Endothelial cell (in vitro differentiated cells): Measurements from ENCODE around the gene AK8. TPM values are rescaled to one million over a fixed set of nuclear protein-coding genes. Genes with fewer than 3 reads are reported as not detected.

Experiments used
- DNase-seq: peaks from one replicate; pipeline ENCODE4 v3.0.0; 2021; ENCODE audit warnings: low spot score
- H3K27ac Mint-ChIP-seq: one replicate; pipeline ENCODE4 v1.8.0; 2021; ENCODE audit warnings: mixed read lengths, inconsistent platforms; ENCODE audit not compliant: unreplicated experiment
- H3K27me3 Mint-ChIP-seq: one replicate; pipeline ENCODE4 v1.8.0; 2021; ENCODE audit warnings: mild to moderate bottlenecking, moderate library complexity, mixed read lengths, inconsistent platforms; ENCODE audit not compliant: unreplicated experiment
- H3K36me3 Mint-ChIP-seq: one replicate; pipeline ENCODE4 v1.8.0; 2021; ENCODE audit warnings: mild to moderate bottlenecking, low read depth, mixed read lengths, inconsistent platforms; ENCODE audit not compliant: unreplicated experiment
- H3K4me1 Mint-ChIP-seq: one replicate; pipeline ENCODE4 v1.8.0; 2021; ENCODE audit warnings: mild to moderate bottlenecking, mixed read lengths, inconsistent platforms; ENCODE audit not compliant: unreplicated experiment
- H3K4me3 Mint-ChIP-seq: one replicate; pipeline ENCODE4 v1.8.0; 2021; ENCODE audit warnings: mild to moderate bottlenecking, mixed read lengths, inconsistent platforms; ENCODE audit not compliant: unreplicated experiment
- H3K9me3 Mint-ChIP-seq: one replicate; pipeline ENCODE4 v1.8.0; 2021; ENCODE audit warnings: mixed read lengths, inconsistent platforms; ENCODE audit not compliant: unreplicated experiment
- total RNA-seq: library from RNA; stranded (reverse); fragmentation: NEBNext Ultra II Directional; extraction: Animal tissue kit (Norgen Biotek cat#: 25700); gene quantifications from one replicate; pipeline ENCODE4 v1.2.1, GENCODE V29; 2021; ENCODE audit not compliant: unreplicated experiment
- TF ChIP-seq, protein P1 (sequence below): fragments of 200-600 bp; sonication (generic); IDR thresholded peaks from one replicate; pipeline ENCODE4 v1.5.0; 2021; ENCODE audit warnings: antibody characterized with exemption; ENCODE audit not compliant: unreplicated experiment

AK8 gene
- total RNA-seq, 1 donor from 2014 or later, result 2.0 TPM

DNA sequence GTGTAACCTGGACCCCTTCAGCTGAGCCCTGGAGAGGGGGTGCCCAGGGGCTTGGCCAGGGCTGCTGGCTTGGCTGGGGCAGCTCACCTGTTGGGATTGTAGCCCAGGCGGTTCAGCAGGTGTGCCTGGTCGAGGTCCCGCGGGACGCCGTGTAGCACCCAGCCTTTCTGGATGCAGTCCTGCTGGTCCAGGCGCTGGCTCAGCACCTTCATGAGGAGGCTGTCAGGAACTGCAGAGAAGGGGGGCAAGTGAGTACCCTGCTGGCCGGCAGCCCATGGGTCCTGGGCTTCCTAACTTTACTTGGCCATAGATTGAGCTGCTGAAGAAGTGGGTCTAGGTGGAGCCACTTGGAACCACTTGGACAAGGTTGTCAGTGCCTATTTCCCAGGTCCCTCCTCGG is 85.5 kb downstream of the AK8 start:
- TF ChIP-seq, protein P1, sequence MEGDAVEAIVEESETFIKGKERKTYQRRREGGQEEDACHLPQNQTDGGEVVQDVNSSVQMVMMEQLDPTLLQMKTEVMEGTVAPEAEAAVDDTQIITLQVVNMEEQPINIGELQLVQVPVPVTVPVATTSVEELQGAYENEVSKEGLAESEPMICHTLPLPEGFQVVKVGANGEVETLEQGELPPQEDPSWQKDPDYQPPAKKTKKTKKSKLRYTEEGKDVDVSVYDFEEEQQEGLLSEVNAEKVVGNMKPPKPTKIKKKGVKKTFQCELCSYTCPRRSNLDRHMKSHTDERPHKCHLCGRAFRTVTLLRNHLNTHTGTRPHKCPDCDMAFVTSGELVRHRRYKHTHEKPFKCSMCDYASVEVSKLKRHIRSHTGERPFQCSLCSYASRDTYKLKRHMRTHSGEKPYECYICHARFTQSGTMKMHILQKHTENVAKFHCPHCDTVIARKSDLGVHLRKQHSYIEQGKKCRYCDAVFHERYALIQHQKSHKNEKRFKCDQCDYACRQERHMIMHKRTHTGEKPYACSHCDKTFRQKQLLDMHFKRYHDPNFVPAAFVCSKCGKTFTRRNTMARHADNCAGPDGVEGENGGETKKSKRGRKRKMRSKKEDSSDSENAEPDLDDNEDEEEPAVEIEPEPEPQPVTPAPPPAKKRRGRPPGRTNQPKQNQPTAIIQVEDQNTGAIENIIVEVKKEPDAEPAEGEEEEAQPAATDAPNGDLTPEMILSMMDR, result no peak
- Mint-ChIP-seq H3K36me3 (no peaks in the 10 kb centered on the region), H3K9me3 (peaks cover 3% of the 10 kb centered on the region), H3K27me3 (peaks cover 5% of the 10 kb centered on the region), H3K4me1 (peaks cover 16% of the 10 kb centered on the region), H3K27ac (no peak overlapping the region), H3K4me3 (no peak overlapping the region)
- DNase-seq, result no peak

DNA sequence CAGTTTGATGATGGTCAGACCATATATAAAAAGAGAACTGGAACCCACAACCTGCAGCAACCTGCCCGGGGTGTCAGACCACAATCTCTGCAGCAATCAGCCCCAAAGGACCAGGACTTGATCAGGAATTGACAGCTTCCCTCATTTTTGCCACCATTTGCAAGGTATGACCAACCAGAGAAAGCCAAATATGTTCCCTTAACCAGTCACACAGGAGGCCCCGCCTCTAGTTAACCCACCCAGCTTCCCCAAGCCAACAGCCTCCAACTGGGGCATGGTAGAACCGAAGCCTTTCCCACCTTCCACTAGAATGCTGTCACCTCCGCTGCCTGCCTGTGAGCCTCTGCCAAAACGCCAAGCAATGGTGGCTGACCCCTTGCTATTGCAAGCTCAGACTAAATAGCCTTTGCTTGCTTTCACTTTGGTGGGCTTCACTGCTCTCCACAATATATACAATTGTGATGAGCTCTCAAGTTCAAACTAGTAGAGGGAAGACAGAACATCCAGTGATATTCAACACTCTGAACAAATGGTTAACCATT is 86.3 kb downstream of the AK8 start:
- TF ChIP-seq, protein P1, result no peak
- Mint-ChIP-seq H3K4me1 (peaks cover 10% of the 10 kb centered on the region), H3K27me3 (peaks cover 2% of the 10 kb centered on the region), H3K36me3 (no peaks in the 10 kb centered on the region), H3K9me3 (peaks cover 3% of the 10 kb centered on the region), H3K27ac (no peak overlapping the region), H3K4me3 (no peak overlapping the region)
- DNase-seq, result no peak

DNA sequence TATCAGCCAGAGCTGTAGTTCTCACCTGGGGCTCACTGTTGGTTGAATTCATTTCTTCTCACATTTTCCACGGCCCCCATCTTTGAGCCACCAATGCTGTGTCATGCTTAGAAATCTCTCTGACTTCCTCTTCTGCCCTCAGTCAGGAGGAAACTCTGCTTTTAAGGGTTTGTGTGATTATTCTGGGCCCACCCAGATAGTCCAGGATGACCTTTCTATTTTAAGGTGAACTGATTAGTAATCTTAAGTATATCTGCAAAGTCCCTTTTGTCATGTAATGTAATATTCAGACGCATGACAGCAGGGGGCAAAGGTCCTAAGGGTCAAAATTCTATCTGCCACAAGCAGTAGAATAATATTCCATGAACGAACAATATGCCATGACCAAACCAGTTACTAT is 88.4 kb downstream of the AK8 start:
- Mint-ChIP-seq H3K27me3 (peaks cover 2% of the 10 kb centered on the region), H3K4me1 (peaks cover 4% of the 10 kb centered on the region), H3K27ac (no peak overlapping the region), H3K9me3 (peaks cover 3% of the 10 kb centered on the region), H3K36me3 (no peaks in the 10 kb centered on the region), H3K4me3 (no peak overlapping the region)
- TF ChIP-seq, protein P1, result no peak
- no peak for DNase-seq

DNA sequence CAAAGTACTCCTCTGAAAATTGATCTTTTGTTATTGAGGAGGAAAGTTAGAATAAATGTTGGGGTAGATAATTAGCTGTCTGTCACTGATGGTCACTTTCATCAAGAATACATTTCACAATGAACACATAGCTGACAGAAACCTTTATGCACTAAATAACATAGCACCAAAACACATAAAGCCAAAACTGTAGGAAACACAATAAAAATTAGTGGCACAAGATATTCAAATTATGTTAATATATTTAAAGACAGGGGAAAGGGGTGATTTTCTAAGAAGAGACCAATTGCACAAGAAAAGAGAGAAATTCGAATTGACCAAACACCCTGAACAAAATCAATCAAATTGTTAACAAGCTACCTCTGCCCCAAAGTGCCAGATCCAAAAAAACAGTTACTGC is 89.7 kb downstream of the AK8 start:
- H3K36me3 Mint-ChIP-seq, result no peaks in the 10 kb centered on the region
- no peak overlapping the region for H3K4me3 Mint-ChIP-seq
- TF ChIP-seq, protein P1, result no peak
- H3K27me3 Mint-ChIP-seq, result peaks cover 2% of the 10 kb centered on the region
- peaks cover 7% of the 10 kb centered on the region for H3K4me1 Mint-ChIP-seq
- H3K27ac Mint-ChIP-seq, result no peak overlapping the region
- H3K9me3 Mint-ChIP-seq, result peaks cover 3% of the 10 kb centered on the region
- no peak for DNase-seq

DNA sequence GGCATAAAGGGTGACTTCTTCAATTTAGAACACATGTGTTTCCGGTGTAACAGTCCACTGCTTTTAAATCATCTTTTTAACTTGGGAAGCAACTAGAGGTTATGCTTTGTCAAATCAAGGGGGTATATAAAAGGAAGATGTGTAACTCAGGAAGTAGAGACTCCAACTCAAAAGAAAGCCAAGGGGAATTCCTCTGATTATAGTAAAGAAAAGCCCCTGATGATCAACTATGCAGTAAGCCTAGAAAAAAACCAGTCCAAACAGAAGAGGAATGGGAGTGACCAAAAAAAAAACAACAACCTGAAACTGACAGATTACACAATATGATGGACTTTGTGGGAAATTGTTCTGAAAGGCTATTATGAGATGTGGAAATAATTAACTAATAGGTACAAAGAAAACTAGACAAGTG is 90.3 kb downstream of the AK8 start:
- Mint-ChIP-seq H3K4me3 (no peak overlapping the region), H3K4me1 (peaks cover 11% of the 10 kb centered on the region), H3K27me3 (peaks cover 2% of the 10 kb centered on the region), H3K27ac (no peak overlapping the region), H3K36me3 (no peaks in the 10 kb centered on the region), H3K9me3 (peaks cover 3% of the 10 kb centered on the region)
- TF ChIP-seq, protein P1, result no peak
- DNase-seq, result no peak
